ENCODE data around the gene TNFRSF18.

DNA sequence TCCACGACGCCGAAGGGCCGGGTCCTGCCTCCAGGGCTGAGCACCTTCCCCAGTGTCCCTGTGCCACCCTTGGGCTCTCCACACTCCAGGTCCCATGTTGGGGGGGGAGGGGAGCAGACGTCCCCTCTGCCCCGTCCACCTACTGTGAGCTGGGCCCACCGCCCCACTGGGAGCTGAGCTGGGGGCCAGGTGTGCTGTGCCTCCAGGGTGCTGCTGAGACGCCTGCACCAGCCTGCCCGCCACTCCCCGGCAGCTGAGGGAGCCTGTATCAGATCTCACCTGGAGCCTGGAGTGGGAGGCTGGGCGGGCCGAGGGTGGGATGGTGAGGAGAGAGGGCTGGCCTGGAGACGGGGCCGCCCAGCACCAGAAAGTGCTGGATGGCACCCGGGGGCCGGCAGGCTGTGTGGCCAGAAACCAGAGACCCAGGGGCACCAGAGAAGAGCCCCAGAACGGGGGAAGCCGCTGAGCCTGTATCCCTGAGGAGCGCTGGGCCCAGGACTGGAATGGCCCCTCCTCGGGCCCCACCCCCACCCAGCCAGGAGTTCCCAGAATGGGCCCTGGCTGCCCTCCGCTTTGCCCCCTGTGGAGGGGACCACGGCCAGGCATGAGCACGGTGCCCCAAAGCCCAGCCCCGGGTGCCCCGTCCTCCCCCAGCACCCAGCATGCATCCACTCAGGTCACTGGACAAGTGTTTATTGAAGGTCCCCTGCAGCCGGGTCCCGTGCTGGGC is 3.4 kb downstream of the TNFRSF18 start:
- TF ChIP-seq, protein P1, sequence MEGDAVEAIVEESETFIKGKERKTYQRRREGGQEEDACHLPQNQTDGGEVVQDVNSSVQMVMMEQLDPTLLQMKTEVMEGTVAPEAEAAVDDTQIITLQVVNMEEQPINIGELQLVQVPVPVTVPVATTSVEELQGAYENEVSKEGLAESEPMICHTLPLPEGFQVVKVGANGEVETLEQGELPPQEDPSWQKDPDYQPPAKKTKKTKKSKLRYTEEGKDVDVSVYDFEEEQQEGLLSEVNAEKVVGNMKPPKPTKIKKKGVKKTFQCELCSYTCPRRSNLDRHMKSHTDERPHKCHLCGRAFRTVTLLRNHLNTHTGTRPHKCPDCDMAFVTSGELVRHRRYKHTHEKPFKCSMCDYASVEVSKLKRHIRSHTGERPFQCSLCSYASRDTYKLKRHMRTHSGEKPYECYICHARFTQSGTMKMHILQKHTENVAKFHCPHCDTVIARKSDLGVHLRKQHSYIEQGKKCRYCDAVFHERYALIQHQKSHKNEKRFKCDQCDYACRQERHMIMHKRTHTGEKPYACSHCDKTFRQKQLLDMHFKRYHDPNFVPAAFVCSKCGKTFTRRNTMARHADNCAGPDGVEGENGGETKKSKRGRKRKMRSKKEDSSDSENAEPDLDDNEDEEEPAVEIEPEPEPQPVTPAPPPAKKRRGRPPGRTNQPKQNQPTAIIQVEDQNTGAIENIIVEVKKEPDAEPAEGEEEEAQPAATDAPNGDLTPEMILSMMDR (IDR thresholded peaks at IDR 0.05; ENCODE audit: insufficient read depth, low read length): no peak
- TF ChIP-seq POLR2AphosphoS5 (IDR thresholded peaks at IDR 0.05; ENCODE audit: low read depth) (no peak), SPI1 (IDR thresholded peaks at IDR 0.05; ENCODE audit: borderline replicate concordance, low read depth) (no peak), GABPA (IDR thresholded peaks at IDR 0.05; ENCODE audit: low read depth) (no peak)
- TF ChIP-seq, protein P2, sequence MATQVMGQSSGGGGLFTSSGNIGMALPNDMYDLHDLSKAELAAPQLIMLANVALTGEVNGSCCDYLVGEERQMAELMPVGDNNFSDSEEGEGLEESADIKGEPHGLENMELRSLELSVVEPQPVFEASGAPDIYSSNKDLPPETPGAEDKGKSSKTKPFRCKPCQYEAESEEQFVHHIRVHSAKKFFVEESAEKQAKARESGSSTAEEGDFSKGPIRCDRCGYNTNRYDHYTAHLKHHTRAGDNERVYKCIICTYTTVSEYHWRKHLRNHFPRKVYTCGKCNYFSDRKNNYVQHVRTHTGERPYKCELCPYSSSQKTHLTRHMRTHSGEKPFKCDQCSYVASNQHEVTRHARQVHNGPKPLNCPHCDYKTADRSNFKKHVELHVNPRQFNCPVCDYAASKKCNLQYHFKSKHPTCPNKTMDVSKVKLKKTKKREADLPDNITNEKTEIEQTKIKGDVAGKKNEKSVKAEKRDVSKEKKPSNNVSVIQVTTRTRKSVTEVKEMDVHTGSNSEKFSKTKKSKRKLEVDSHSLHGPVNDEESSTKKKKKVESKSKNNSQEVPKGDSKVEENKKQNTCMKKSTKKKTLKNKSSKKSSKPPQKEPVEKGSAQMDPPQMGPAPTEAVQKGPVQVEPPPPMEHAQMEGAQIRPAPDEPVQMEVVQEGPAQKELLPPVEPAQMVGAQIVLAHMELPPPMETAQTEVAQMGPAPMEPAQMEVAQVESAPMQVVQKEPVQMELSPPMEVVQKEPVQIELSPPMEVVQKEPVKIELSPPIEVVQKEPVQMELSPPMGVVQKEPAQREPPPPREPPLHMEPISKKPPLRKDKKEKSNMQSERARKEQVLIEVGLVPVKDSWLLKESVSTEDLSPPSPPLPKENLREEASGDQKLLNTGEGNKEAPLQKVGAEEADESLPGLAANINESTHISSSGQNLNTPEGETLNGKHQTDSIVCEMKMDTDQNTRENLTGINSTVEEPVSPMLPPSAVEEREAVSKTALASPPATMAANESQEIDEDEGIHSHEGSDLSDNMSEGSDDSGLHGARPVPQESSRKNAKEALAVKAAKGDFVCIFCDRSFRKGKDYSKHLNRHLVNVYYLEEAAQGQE (IDR thresholded peaks at IDR 0.05; ENCODE audit: insufficient replicate concordance, low read depth): no peak
